ENCODE results near the gene GRSF1. TPM values are rescaled to one million over a fixed set of nuclear protein-coding genes. Genes with fewer than 3 reads are reported as not detected.
A peak's percentile ranks its signal among the peaks of the same experiment; 100 is the strongest.
"Not testable (repeated sequence)": the region's sequence is repeated elsewhere in the genome, so short reads cannot be mapped to it uniquely, and the experiment has no call there.

Gene GRSF1
- total RNA-seq, 1 experiment from 2014 or later = 63.2 TPM

- ChIA-PET POLR2A (ENCODE audit: low non-redundant PET) (no interaction called here), CTCF (no interaction called here)
- intact Hi-C loops (cut with micrococcal nuclease; ENCODE audit: unreplicated experiment) = no loop called here
Observed at GRCh38 chr4:70841211-70841610, 1.5 kb upstream of the GRSF1 start.

GRCh38 chr4:70840631-70841030 is 941 bp upstream of the GRSF1 start:
- H3K27ac ChIP-seq (ENCODE audit: low read depth, low read length, poor library complexity, severe bottlenecking); H3K36me3 ChIP-seq (ENCODE audit: insufficient read depth, low read length, poor library complexity, severe bottlenecking); CTCF ChIA-PET; H3K4me3 ChIP-seq (ENCODE audit: low read depth, low read length, poor library complexity, severe bottlenecking); H3K9me3 ChIP-seq (ENCODE audit: low read depth, low read length, poor library complexity, severe bottlenecking); H3K27me3 ChIP-seq (replicated peaks; ENCODE audit: insufficient read depth, low read depth, low read length, poor library complexity); H3K4me1 ChIP-seq (ENCODE audit: insufficient read depth, low read length, poor library complexity, severe bottlenecking); BruUV-seq (replicated peaks); DNase-seq (ENCODE audit: low spot score); POLR2A ChIA-PET (ENCODE audit: low non-redundant PET); intact Hi-C loops (cut with micrococcal nuclease; ENCODE audit: unreplicated experiment): not testable (repeated sequence)

More at GRCh38 chr4:70841211-70841610, 1.5 kb upstream of the GRSF1 start:
- Histone ChIP-seq H3K27ac (ENCODE audit: low read depth, low read length, poor library complexity, severe bottlenecking) (no peak overlapping the region), H3K4me3 (ENCODE audit: low read depth, low read length, poor library complexity, severe bottlenecking) (no peak overlapping the region), H3K9me3 (ENCODE audit: low read depth, low read length, poor library complexity, severe bottlenecking) (no peaks in the 10 kb centered on the region), H3K36me3 (ENCODE audit: insufficient read depth, low read length, poor library complexity, severe bottlenecking) (no peaks in the 10 kb centered on the region), H3K4me1 (ENCODE audit: insufficient read depth, low read length, poor library complexity, severe bottlenecking) (no peaks in the 10 kb centered on the region), H3K27me3 (replicated peaks; ENCODE audit: insufficient read depth, low read depth, low read length, poor library complexity) (no peaks in the 10 kb centered on the region)
- BruUV-seq (replicated peaks) = no TSS peak
- no peak for DNase-seq (ENCODE audit: low spot score)
- TF ChIP-seq CTCF (conservative IDR thresholded peaks at IDR 0.05; ENCODE audit: low read depth, low read length) = no peak
- no peak for TF ChIP-seq EZH2 (IDR thresholded peaks at IDR 0.05; ENCODE audit: borderline replicate concordance, low read depth, low read length, poor library complexity, severe bottlenecking)

GRCh38 chr4:70840137-70840536 is 447 bp upstream of the GRSF1 start:
- intact Hi-C loops (cut with micrococcal nuclease; ENCODE audit: unreplicated experiment); H3K9me3 ChIP-seq (ENCODE audit: low read depth, low read length, poor library complexity, severe bottlenecking); H3K4me1 ChIP-seq (ENCODE audit: insufficient read depth, low read length, poor library complexity, severe bottlenecking); H3K36me3 ChIP-seq (ENCODE audit: insufficient read depth, low read length, poor library complexity, severe bottlenecking); H3K27ac ChIP-seq (ENCODE audit: low read depth, low read length, poor library complexity, severe bottlenecking); CTCF ChIA-PET; BruUV-seq (replicated peaks); POLR2A ChIA-PET (ENCODE audit: low non-redundant PET); H3K27me3 ChIP-seq (replicated peaks; ENCODE audit: insufficient read depth, low read depth, low read length, poor library complexity); H3K4me3 ChIP-seq (ENCODE audit: low read depth, low read length, poor library complexity, severe bottlenecking): not testable (repeated sequence)
- DNase-seq (ENCODE audit: low spot score) = peak; percentile 15

- POLR2A ChIA-PET (ENCODE audit: low non-redundant PET) = no interaction called here
- H3K27me3 ChIP-seq (replicated peaks; ENCODE audit: insufficient read depth, low read depth, low read length, poor library complexity) = no peaks in the 10 kb centered on the region
- TF ChIP-seq CTCF (conservative IDR thresholded peaks at IDR 0.05; ENCODE audit: low read depth, low read length) (no peak), EZH2 (IDR thresholded peaks at IDR 0.05; ENCODE audit: borderline replicate concordance, low read depth, low read length, poor library complexity, severe bottlenecking) (no peak)
- peak overlapping the region; percentile 66 for H3K4me3 ChIP-seq (ENCODE audit: low read depth, low read length, poor library complexity, severe bottlenecking)
- CTCF ChIA-PET = no interaction called here
- intact Hi-C loops (cut with micrococcal nuclease; ENCODE audit: unreplicated experiment) = loop anchor here (10.0 kb wide), 1 partner anchor 134 kb away; no protein-coding TSS in a partner anchor
- DNase-seq (ENCODE audit: low spot score) = peak; percentile 57
- no TSS peak for BruUV-seq (replicated peaks)
- peaks cover 3% of the 10 kb centered on the region for H3K36me3 ChIP-seq (ENCODE audit: insufficient read depth, low read length, poor library complexity, severe bottlenecking)
- H3K4me1 ChIP-seq (ENCODE audit: insufficient read depth, low read length, poor library complexity, severe bottlenecking) = no peaks in the 10 kb centered on the region
- peak overlapping the region; percentile 82 for H3K27ac ChIP-seq (ENCODE audit: low read depth, low read length, poor library complexity, severe bottlenecking)
- no peaks in the 10 kb centered on the region for H3K9me3 ChIP-seq (ENCODE audit: low read depth, low read length, poor library complexity, severe bottlenecking)
Observed at GRCh38 chr4:70838666-70839588, 763 bp downstream of the GRSF1 start.
